MM.1S (cell line): ENCODE measurements around the gene HS3ST1.

Source experiments
- DNase-seq: peaks from one replicate; pipeline ENCODE4 v3.0.0-alpha.2; 2015
- H2AFZ ChIP-seq: fragments of 300-600 bp; sonication (generic); 2 replicates; pipeline ENCODE4 v1.6.0; 2016; ENCODE audit warnings: antibody characterized with exemption, low read length
- H3F3A ChIP-seq: fragments of 300-600 bp; sonication (generic); 2 replicates; pipeline ENCODE4 v1.6.1; 2016; ENCODE audit warnings: mild to moderate bottlenecking, antibody characterized with exemption, low read length, moderate library complexity, mixed read lengths; ENCODE audit not compliant: insufficient read depth
- H3K27ac ChIP-seq: fragments of 300-600 bp; sonication (generic); 2 replicates; pipeline ENCODE4 v1.5.1; 2016; ENCODE audit warnings: mild to moderate bottlenecking, low read length
- H3K27me3 ChIP-seq: fragments of 300-600 bp; sonication (generic); replicated peaks from 2 replicates; pipeline ENCODE4 v1.6.0; 2016; ENCODE audit warnings: low read length; ENCODE audit not compliant: insufficient read depth
- H3K36me3 ChIP-seq: fragments of 300-600 bp; sonication (generic); replicated peaks from 2 replicates; pipeline ENCODE4 v1.6.1; 2016; ENCODE audit warnings: mild to moderate bottlenecking, low read length, mixed read lengths; ENCODE audit not compliant: insufficient read depth
- H3K4me1 ChIP-seq: fragments of 300-600 bp; sonication (generic); 2 replicates; pipeline ENCODE4 v1.6.1; 2016; ENCODE audit warnings: low read length, mixed read lengths
- H3K4me2 ChIP-seq: fragments of 300-600 bp; sonication (generic); 2 replicates; pipeline ENCODE4 v1.6.0; 2016; ENCODE audit warnings: low read depth, low read length
- H3K4me3 ChIP-seq: fragments of 300-600 bp; sonication (generic); 2 replicates; pipeline ENCODE4 v1.5.1; 2016; ENCODE audit warnings: low read length, mixed read lengths
- H3K79me2 ChIP-seq: fragments of 300-600 bp; sonication (generic); 2 replicates; pipeline ENCODE4 v1.6.1; 2016; ENCODE audit warnings: mixed run types, low read length, mixed read lengths
- H3K9ac ChIP-seq: fragments of 300-600 bp; sonication (generic); 2 replicates; pipeline ENCODE4 v1.6.1; 2016; ENCODE audit warnings: low read length, mixed read lengths
- H3K9me2 ChIP-seq: fragments of 300-600 bp; sonication (generic); replicated peaks from 2 replicates; pipeline ENCODE4 v1.6.1; 2016; ENCODE audit warnings: mild to moderate bottlenecking, low read length, mixed read lengths; ENCODE audit not compliant: insufficient read depth
- H3K9me3 ChIP-seq: fragments of 300-600 bp; sonication (generic); replicated peaks from 2 replicates; pipeline ENCODE4 v1.6.1; 2016; ENCODE audit warnings: mild to moderate bottlenecking, low read length, mixed read lengths; ENCODE audit not compliant: insufficient read depth
- H4K20me1 ChIP-seq: fragments of 300-600 bp; sonication (generic); 2 replicates; pipeline ENCODE4 v1.6.1; 2016; ENCODE audit warnings: mild to moderate bottlenecking, low read length, moderate library complexity, mixed read lengths; ENCODE audit not compliant: insufficient read depth
- EZH2 ChIP-seq: fragments of 300-600 bp; sonication (generic); optimal IDR thresholded peaks from 2 replicates; pipeline ENCODE3; 2017; ENCODE audit warnings: low read depth, mild to moderate bottlenecking, antibody characterized with exemption, low read length, mixed read lengths
- EZH2phosphoT487 ChIP-seq: fragments of 300-600 bp; sonication (generic); IDR thresholded peaks from 2 replicates; pipeline ENCODE4 v1.6.1; 2018; ENCODE audit warnings: antibody characterized with exemption, low read length
- TF ChIP-seq, protein P1 (sequence below): fragments of 300-600 bp; sonication (generic); IDR thresholded peaks from 2 replicates; pipeline ENCODE4 v1.5.1; 2016; ENCODE audit warnings: antibody characterized with exemption, low read length, mixed read lengths

Gene HS3ST1

DNA sequence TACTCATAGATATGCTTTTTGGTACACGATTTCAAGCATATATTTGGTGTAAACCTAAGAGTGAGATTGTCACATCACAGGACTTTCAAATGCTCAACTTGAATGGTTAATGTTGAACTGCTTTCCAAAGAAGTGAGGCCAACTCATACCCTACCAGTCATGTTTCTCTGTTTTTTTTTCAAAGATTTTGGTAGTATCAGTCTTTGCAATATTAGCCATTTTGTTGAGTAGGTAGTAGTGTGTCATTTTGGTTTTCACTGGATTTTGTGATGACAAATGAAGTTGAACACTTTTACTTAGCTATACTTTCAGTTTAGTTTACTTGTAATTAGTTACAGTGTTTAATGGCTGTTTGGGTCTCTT, 12.5 kb upstream of the HS3ST1 start:
- H3K27ac ChIP-seq, result no peak overlapping the region
- no peak for DNase-seq
- H3K4me3 ChIP-seq, result no peak overlapping the region
- no peaks in the 10 kb centered on the region for H3K9me3 ChIP-seq
- no peaks in the 10 kb centered on the region for H3K36me3 ChIP-seq
- no peak overlapping the region for H2AFZ ChIP-seq
- no peaks in the 10 kb centered on the region for H3K9me2 ChIP-seq
- no peak overlapping the region for H3K4me2 ChIP-seq
- H3F3A ChIP-seq, result no peaks in the 10 kb centered on the region; the same call in 1 of the 2 replicates
- H3K27me3 ChIP-seq, result no peaks in the 10 kb centered on the region
- H3K79me2 ChIP-seq, result no peaks in the 10 kb centered on the region
- H4K20me1 ChIP-seq, result no peaks in the 10 kb centered on the region
- peaks cover 6% of the 10 kb centered on the region; the same call in 1 of the 2 replicates for H3K4me1 ChIP-seq
- TF ChIP-seq, protein P1, sequence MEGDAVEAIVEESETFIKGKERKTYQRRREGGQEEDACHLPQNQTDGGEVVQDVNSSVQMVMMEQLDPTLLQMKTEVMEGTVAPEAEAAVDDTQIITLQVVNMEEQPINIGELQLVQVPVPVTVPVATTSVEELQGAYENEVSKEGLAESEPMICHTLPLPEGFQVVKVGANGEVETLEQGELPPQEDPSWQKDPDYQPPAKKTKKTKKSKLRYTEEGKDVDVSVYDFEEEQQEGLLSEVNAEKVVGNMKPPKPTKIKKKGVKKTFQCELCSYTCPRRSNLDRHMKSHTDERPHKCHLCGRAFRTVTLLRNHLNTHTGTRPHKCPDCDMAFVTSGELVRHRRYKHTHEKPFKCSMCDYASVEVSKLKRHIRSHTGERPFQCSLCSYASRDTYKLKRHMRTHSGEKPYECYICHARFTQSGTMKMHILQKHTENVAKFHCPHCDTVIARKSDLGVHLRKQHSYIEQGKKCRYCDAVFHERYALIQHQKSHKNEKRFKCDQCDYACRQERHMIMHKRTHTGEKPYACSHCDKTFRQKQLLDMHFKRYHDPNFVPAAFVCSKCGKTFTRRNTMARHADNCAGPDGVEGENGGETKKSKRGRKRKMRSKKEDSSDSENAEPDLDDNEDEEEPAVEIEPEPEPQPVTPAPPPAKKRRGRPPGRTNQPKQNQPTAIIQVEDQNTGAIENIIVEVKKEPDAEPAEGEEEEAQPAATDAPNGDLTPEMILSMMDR, result no peak
- TF ChIP-seq EZH2phosphoT487 (no peak), EZH2 (no peak)
- H3K9ac ChIP-seq, result no peak overlapping the region

DNA sequence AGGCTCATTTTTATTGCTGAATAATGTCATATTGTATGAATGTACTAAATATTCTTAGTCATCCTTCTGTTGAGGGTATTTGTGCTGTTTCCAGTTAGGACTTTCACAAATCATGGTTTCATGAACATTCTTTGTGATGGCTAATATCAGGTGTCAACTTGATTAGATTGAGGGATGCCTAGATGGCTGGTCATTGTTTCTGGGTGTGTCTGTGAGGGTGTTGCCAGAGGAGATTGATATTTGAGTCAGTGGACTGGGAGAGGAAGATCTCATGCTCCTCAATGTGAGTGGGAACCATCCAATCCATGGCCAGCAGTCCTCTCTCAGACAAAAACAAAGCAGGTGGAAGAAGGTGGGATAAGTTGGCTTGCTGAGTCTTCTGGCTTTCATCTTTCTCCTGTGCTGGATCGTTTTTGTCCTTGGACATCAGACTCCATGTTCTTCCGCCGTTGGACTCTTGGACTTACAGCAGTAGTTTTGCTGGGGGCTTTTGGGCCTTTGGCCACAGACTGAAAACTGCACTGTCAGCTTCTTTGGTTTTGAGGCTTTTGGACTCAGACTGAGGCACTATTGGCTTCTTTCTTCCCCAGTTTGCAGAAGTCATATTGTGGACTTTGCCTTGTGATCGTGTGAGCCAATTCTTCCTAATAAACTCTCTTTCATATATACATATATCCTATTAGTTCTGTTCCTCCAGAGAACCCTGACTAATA, 11.9 kb upstream of the HS3ST1 start:
- H3K27ac ChIP-seq, result no peak overlapping the region
- H3K4me1 ChIP-seq, result peaks cover 9% of the 10 kb centered on the region
- no peak overlapping the region for H3K9ac ChIP-seq
- no peaks in the 10 kb centered on the region for H4K20me1 ChIP-seq
- no peak overlapping the region for H2AFZ ChIP-seq
- H3K27me3 ChIP-seq, result no peaks in the 10 kb centered on the region
- no peaks in the 10 kb centered on the region; the same call in 1 of the 2 replicates for H3F3A ChIP-seq
- no peaks in the 10 kb centered on the region for H3K79me2 ChIP-seq
- no peak for TF ChIP-seq EZH2
- TF ChIP-seq, protein P1, result no peak
- TF ChIP-seq EZH2phosphoT487, result no peak
- no peaks in the 10 kb centered on the region for H3K9me3 ChIP-seq
- no peaks in the 10 kb centered on the region for H3K9me2 ChIP-seq
- no peaks in the 10 kb centered on the region for H3K36me3 ChIP-seq
- no peak for DNase-seq
- no peak overlapping the region for H3K4me3 ChIP-seq
- no peak overlapping the region for H3K4me2 ChIP-seq

DNA sequence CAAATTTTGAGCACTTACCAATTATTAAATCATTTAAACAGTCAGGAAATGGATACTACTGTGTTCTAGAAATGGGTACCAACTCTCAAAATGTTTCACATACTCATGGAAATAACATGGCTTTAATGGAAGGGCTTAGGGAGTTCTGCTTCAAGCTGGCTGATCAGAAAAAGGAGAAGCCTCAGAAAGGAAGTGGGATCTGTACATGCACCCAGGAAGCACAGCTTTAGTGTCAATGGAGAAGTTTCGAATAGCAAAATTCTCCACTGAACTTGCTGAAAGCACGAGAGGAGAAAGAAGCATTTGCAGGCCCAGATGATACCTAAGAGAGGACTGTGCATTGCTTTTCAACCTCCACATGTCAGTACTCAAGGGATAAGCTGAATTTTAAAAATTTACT, 11.1 kb upstream of the HS3ST1 start:
- no peak for TF ChIP-seq EZH2
- TF ChIP-seq, protein P1, result no peak

More for the DNA sequence above, 11.1 kb upstream of the HS3ST1 start:
- Histone ChIP-seq H3K4me3 (no peak overlapping the region), H4K20me1 (no peaks in the 10 kb centered on the region), H3K9me3 (no peaks in the 10 kb centered on the region), H3K27me3 (no peaks in the 10 kb centered on the region), H2AFZ (no peak overlapping the region), H3K9ac (no peak overlapping the region), H3F3A (no peaks in the 10 kb centered on the region; the same call in 1 of the 2 replicates), H3K4me1 (peaks cover 9% of the 10 kb centered on the region), H3K27ac (no peak overlapping the region), H3K4me2 (no peak overlapping the region), H3K9me2 (no peaks in the 10 kb centered on the region), H3K79me2 (no peaks in the 10 kb centered on the region), H3K36me3 (no peaks in the 10 kb centered on the region)
- DNase-seq, result no peak
